Brain microvascular endothelial cell (primary cell): ENCODE measurements around the gene ABCC3.

Source experiments
- DNase-seq: peaks from one replicate; pipeline ENCODE4 v3.0.0-alpha.2; 2020
- H3K27ac ChIP-seq: fragments of 250-450 bp; sonication (Bioruptor Pico); 2 replicates; pipeline ENCODE4 v1.5.1; 2020; ENCODE audit warnings: mild to moderate bottlenecking, moderate library complexity
- H3K27me3 ChIP-seq: fragments of 250-450 bp; sonication (Bioruptor Pico); replicated peaks from 2 replicates; pipeline ENCODE4 v1.5.1; 2020; ENCODE audit warnings: mild to moderate bottlenecking
- H3K36me3 ChIP-seq: fragments of 250-450 bp; sonication (Bioruptor Pico); replicated peaks from 2 replicates; pipeline ENCODE4 v1.5.1; 2020; ENCODE audit warnings: mild to moderate bottlenecking
- H3K4me3 ChIP-seq: 2 replicates; pipeline ENCODE4 v1.5.1; 2011; ENCODE audit warnings: low read depth, mild to moderate bottlenecking, control low read depth, low read length, moderate library complexity
- in situ Hi-C: cut with HindIII; loops from 2 replicates; pipeline ENCODE4 v1.10.0; 2017; ENCODE audit warnings: low sequenced_read_pairs, low pct_ligation_motif_present
- TF ChIP-seq, protein P1 (sequence below): IDR thresholded peaks from 2 replicates; pipeline ENCODE4 v1.5.1; 2011; ENCODE audit warnings: low read depth, mild to moderate bottlenecking, moderate library complexity, low read length, control low read depth, inconsistent platforms; ENCODE audit errors: missing control alignments

Gene ABCC3

GRCh38 chr17:50631908-50632571 lies 2.6 kb upstream of the ABCC3 start:
- in situ Hi-C loops, result no loop called here
- Histone ChIP-seq H3K27me3 (peaks cover 40% of the 10 kb centered on the region), H3K4me3 (no peak overlapping the region), H3K27ac (no peak overlapping the region), H3K36me3 (no peaks in the 10 kb centered on the region)
- TF ChIP-seq, protein P1, sequence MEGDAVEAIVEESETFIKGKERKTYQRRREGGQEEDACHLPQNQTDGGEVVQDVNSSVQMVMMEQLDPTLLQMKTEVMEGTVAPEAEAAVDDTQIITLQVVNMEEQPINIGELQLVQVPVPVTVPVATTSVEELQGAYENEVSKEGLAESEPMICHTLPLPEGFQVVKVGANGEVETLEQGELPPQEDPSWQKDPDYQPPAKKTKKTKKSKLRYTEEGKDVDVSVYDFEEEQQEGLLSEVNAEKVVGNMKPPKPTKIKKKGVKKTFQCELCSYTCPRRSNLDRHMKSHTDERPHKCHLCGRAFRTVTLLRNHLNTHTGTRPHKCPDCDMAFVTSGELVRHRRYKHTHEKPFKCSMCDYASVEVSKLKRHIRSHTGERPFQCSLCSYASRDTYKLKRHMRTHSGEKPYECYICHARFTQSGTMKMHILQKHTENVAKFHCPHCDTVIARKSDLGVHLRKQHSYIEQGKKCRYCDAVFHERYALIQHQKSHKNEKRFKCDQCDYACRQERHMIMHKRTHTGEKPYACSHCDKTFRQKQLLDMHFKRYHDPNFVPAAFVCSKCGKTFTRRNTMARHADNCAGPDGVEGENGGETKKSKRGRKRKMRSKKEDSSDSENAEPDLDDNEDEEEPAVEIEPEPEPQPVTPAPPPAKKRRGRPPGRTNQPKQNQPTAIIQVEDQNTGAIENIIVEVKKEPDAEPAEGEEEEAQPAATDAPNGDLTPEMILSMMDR, result no peak
- no peak for DNase-seq

DNA sequence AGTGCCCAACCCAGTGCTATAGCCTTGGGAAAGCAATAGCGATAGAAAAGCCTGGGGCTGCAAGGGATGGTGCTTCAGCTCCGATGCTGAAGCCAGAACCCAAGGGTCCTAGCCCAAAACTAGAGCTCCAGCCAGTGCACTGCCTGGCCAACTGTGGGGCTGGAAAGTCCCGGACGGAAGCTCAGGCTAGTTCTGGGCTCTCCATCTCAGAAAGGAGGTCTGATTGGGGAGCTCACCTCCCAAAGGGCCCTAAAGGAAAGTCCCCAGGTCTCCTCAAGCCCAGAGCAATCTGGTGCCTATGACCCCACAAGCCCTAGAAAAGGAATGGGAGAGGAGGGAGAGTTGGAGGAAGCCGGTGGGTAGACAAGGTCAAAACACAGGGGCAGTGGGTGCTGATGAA lies 2.0 kb upstream of the ABCC3 start:
- in situ Hi-C loops, result no loop called here
- TF ChIP-seq, protein P1, result no peak
- no peaks in the 10 kb centered on the region for H3K36me3 ChIP-seq
- no peak overlapping the region for H3K4me3 ChIP-seq
- DNase-seq, result no peak
- no peak overlapping the region for H3K27ac ChIP-seq
- H3K27me3 ChIP-seq, result peaks cover 40% of the 10 kb centered on the region

DNA sequence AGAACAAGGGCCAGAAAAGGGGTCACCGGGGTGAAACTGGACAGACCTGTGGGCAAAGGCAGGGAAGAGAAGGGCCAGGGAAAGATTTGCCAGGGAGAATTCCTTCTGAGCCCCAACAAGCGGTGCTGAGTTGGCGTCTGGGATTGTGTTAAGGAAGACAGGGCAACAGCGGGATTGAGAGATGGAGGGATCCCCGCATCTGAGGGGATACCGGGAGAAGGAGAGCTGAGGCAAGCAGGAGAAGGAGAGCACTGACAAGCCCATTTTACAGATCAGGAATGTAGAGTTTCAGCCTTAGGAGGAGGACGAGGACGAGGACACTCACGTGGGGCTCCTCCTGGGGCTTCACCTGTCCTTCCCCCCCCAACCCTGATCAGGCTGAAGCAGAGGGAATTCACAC lies 998 bp upstream of the ABCC3 start:
- no peaks in the 10 kb centered on the region for H3K36me3 ChIP-seq
- DNase-seq, result no peak
- in situ Hi-C loops, result no loop called here
- H3K27ac ChIP-seq, result no peak overlapping the region
- H3K4me3 ChIP-seq, result no peak overlapping the region
- peaks cover 32% of the 10 kb centered on the region for H3K27me3 ChIP-seq
- TF ChIP-seq, protein P1, result no peak

GRCh38 chr17:50634915-50635731 lies 442 bp downstream of the ABCC3 start:
- Histone ChIP-seq H3K4me3 (peak overlapping the region; percentile 34), H3K27ac (no peak overlapping the region)
- in situ Hi-C loops, result no loop called here

GRCh38 chr17:50635732-50635981 lies 976 bp downstream of the ABCC3 start:
- TF ChIP-seq, protein P1, result no peak
- Histone ChIP-seq H3K36me3 (no peaks in the 10 kb centered on the region), H3K27me3 (peaks cover 27% of the 10 kb centered on the region), H3K4me3 (no peak overlapping the region), H3K27ac (no peak overlapping the region)
- in situ Hi-C loops, result no loop called here
- no peak for DNase-seq

More at GRCh38 chr17:50634915-50635731, 442 bp downstream of the ABCC3 start:
- no peaks in the 10 kb centered on the region for H3K36me3 ChIP-seq
- no peak for DNase-seq
- H3K27me3 ChIP-seq, result peaks cover 27% of the 10 kb centered on the region
- TF ChIP-seq, protein P1, result no peak
